C4-2B (cell line): Measurements from ENCODE around the gene HOXA6.

Experiments used
- ZFX ChIP-seq: fragments of 450-650 bp; IDR thresholded peaks from 2 replicates; pipeline ENCODE4 v1.6.1; 2017
- TF ChIP-seq, protein P1 (sequence below): fragments of 450-650 bp; conservative IDR thresholded peaks from 2 replicates; pipeline ENCODE4 v1.5.1; 2017; ENCODE audit warnings: mild to moderate bottlenecking

DNA sequence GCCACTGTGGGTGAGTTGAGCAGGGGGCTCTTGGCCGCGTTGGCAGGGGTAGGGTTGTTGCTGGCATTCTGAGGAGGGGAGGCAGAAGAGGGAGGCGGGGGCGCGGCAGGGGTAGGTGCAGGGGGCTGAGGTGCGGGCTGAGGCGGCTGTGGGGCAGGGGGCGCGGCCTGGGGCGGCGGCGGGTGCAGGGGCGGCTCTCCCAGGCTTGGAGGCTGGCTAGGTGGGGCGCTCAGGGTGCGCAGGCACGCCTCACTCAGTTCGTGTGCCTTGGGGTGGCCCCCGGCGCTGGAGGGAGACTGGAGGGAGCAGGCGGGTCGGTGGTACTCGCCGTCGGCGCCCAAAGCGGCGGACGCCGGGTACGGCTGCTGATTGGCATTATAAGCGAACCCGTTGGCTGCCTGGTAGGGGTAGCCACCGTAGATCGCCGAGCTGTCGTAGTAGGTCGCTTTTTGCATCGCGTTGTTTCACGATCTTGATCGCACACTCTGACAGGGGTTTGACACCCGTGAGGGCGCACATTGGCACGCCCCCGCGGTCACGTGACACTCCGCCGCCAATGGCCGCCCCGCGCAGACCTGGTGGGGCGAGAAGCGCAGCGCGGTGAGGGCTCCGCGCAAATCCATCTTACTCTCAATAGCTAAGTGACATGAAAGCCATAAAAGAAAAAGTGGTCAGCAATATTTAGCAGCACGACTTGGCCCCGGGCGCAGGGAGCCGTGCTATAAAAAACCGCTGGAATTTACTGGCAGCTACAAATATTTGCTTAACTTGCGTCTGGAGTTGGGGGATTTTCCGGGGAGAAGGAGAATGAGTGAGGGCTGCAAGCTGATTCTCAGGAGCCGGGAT, 37.2 kb downstream of the HOXA6 start:
- TF ChIP-seq, protein P1, sequence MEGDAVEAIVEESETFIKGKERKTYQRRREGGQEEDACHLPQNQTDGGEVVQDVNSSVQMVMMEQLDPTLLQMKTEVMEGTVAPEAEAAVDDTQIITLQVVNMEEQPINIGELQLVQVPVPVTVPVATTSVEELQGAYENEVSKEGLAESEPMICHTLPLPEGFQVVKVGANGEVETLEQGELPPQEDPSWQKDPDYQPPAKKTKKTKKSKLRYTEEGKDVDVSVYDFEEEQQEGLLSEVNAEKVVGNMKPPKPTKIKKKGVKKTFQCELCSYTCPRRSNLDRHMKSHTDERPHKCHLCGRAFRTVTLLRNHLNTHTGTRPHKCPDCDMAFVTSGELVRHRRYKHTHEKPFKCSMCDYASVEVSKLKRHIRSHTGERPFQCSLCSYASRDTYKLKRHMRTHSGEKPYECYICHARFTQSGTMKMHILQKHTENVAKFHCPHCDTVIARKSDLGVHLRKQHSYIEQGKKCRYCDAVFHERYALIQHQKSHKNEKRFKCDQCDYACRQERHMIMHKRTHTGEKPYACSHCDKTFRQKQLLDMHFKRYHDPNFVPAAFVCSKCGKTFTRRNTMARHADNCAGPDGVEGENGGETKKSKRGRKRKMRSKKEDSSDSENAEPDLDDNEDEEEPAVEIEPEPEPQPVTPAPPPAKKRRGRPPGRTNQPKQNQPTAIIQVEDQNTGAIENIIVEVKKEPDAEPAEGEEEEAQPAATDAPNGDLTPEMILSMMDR, result no peak
- TF ChIP-seq ZFX, result no peak
